ENCODE measurements around the gene TCERG1.
"Not testable (repeated sequence)": the region's sequence is repeated elsewhere in the genome, so short reads cannot be mapped to it uniquely, and the experiment has no call there.

Gene TCERG1

GRCh38 chr5:146523698-146524097 lies 76.6 kb downstream of the TCERG1 start:
- DNase-seq = no peak

GRCh38 chr5:146527785-146528184 lies 80.7 kb downstream of the TCERG1 start:
- DNase-seq = no peak

- DNase-seq = no peak
Measured at GRCh38 chr5:146528236-146528635, 81.1 kb downstream of the TCERG1 start.

GRCh38 chr5:146529984-146530383 lies 82.9 kb downstream of the TCERG1 start:
- no peak for DNase-seq

- peak; percentile 49 for DNase-seq
Measured at GRCh38 chr5:146533260-146533857, 86.2 kb downstream of the TCERG1 start.

- DNase-seq = no peak
Measured at GRCh38 chr5:146533882-146534281, 86.7 kb downstream of the TCERG1 start.

- no peak for DNase-seq
Measured at GRCh38 chr5:146538432-146538831, 91.3 kb downstream of the TCERG1 start.

GRCh38 chr5:146539973-146540372 lies 92.8 kb downstream of the TCERG1 start:
- no peak for DNase-seq

GRCh38 chr5:146540414-146540813 lies 93.3 kb downstream of the TCERG1 start:
- DNase-seq = no peak

- peak; percentile 33 for DNase-seq
Measured at GRCh38 chr5:146541958-146542849, 95.1 kb downstream of the TCERG1 start.

GRCh38 chr5:146544232-146544631 lies 97.1 kb downstream of the TCERG1 start:
- DNase-seq = no peak

- no peak for DNase-seq
Measured at GRCh38 chr5:146548781-146549449, 101.8 kb downstream of the TCERG1 start.

GRCh38 chr5:146549615-146550014 lies 102.5 kb downstream of the TCERG1 start:
- DNase-seq = no peak

- DNase-seq = no peak
Measured at GRCh38 chr5:146553446-146553845, 106.3 kb downstream of the TCERG1 start.

GRCh38 chr5:146556884-146557283 lies 109.8 kb downstream of the TCERG1 start:
- not testable (repeated sequence) for DNase-seq

- DNase-seq = no peak
Measured at GRCh38 chr5:146560205-146560812, 113.2 kb downstream of the TCERG1 start.
